GDM1 (cell line): ENCODE measurements around the gene RBFOX2.
"Not testable (repeated sequence)": the region's sequence is repeated elsewhere in the genome, so short reads cannot be mapped to it uniquely, and the experiment has no call there.

Experiments
- DNase-seq: peaks from one replicate; lab custom pipeline; 2025; lab: John Stamatoyannopoulos, UW

RBFOX2 gene

GRCh38 chr22:35769974-35770373 is 258.6 kb downstream of the RBFOX2 start:
- DNase-seq: no peak

DNA sequence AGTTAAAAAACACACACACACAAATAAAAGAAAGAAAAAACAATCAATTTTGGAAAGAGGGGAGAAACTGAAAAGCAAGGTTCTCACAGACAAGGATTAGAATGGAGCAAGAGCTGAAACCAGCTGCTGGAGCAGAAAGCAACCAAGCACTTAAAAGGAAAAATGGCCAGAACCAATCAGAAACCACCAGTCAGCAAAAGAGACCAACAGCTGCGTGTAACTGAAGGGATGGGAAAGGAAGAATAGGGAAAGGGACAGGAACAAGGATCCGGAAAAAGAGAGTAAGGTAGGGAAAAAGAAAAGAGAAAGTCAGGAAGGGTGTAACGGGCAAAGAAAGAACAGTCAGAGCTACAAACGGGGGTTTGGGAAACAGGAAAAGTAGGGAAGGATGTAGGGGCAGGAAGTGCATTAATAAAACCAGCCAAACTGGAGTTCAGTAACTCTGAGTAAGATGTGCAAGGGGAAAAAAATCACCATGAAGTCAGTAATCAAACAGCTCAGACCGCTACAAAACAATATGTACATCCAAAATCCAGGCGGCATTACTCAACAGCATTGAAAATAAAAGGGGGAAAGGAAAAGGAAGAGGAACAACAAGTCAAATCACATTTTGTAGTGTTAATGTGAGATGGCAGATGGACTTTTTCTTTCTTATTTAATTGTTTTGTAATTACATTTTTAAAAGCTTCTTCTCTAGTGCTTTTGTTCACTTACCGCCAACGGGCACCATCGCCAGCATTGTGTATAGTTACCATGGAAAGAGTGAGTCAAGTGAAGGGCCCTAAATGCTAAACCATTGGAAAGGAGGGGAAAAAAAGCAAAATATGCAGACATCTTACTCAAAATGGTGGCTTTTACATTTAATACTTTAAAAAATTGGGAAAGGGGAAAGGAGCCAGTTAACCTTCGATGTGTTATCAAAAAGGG is 261.7 kb downstream of the RBFOX2 start:
- no peak for DNase-seq

DNA sequence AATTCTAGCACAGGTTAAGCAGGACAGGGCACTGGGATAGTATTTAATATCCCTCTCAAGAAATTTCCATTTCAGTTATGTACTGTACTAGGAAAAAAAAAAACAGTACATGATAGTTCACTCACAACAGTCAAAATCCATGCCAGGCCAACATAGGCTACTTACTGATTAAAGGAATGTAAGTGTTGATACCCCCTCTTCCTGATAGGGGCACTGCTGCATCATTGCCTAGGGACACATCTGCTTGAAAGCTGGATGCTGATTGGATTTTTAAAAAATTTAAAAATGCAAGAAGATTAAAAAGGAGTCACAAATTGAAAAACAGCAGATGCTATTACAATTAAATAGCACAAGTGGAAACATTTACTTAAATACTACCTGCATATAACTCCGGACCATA is 267.6 kb downstream of the RBFOX2 start:
- DNase-seq: no peak

- DNase-seq: no peak
Measured at GRCh38 chr22:35758394-35758793, 270.2 kb downstream of the RBFOX2 start.

DNA sequence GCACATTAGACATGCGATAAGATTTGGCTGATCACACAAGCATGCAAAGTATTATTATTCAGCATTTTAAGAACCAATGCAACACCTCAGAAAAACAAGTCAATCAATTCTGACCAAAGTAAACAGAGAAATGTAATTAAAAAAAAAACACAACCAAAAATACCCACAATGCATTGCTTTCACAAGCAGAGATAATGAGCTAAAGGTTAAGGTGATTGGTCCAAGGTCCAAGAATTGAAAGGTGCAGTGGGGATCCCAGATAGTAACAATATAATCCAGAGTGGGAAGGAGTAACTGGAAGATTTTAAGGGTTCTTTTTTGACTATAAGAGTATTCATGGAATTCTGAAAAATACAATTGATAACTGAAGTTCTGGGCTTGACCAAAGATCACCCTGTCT is 271.9 kb downstream of the RBFOX2 start:
- DNase-seq: no peak

DNA sequence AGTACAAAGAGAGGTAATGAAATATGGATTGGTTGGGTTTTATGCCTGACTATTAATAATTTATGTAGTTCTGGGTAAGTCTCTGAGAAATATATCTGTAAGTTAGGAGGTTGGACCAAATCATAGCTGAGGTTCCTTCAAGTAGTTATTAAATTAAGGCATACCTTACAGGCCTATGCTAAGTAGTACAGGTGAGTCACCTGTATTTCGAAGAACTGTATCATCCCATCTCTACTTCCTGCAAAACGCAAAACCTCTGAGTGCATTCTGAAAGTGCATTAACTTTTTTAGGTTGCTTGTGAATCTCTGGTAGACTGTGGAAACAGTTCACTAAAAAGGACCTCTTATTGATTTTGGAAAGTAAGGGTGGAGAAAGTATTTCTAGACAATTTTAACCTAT is 273.9 kb downstream of the RBFOX2 start:
- no peak for DNase-seq

DNA sequence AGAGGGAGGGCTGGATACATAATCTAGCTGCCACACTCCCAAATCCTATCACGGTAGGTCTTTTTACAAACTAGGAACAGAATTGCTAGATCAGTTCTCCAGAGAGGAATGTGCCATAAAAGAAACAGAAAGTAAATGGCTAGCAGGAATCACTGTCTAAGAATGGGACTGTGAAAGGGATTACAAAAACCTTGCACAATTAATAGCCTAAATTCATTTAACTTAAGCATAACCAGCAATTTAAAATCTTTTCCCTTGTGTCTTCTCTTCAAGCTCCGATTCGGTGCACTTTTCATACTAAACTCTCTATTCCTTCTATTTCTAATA is 275.8 kb downstream of the RBFOX2 start:
- DNase-seq: no peak

GRCh38 chr22:35752006-35752862 is 276.4 kb downstream of the RBFOX2 start:
- DNase-seq: no peak

- no peak for DNase-seq
Measured at GRCh38 chr22:35749808-35750207, 278.8 kb downstream of the RBFOX2 start.

DNA sequence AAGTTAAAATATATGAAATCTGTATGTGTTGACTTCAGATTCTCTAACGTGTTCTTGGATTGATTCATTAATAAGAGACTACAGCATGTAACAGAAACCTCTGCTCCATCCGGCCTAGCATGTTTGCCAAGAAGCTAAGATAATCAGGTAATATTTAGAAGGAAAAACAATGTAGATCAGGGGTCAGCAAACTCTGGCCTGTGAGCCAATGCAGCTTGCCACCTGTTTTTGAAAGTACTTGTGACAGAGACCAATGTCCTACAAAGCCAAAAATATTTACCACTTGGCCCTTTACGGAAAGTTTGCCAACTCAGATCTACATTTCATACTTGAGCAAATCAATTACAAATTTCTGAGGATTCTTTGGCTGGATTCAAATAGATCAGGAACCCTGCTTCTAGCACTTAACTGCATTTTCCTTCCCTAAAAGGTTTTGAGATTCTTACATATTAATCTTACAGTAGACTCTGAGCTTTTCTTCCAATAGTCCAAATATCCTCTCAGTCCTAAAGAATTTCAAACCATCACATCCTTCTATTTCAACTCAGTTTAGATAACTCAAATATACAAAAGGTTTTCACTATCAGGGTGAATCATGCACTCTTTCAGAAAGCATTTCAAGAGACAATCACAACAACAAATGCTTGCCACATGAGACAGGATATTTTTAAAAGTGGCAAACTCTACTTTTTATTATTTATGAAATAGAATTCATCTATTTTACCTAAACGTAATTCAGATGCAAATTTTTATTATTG is 281.5 kb downstream of the RBFOX2 start:
- no peak for DNase-seq

GRCh38 chr22:35746248-35746647 is 282.4 kb downstream of the RBFOX2 start:
- DNase-seq: no peak

DNA sequence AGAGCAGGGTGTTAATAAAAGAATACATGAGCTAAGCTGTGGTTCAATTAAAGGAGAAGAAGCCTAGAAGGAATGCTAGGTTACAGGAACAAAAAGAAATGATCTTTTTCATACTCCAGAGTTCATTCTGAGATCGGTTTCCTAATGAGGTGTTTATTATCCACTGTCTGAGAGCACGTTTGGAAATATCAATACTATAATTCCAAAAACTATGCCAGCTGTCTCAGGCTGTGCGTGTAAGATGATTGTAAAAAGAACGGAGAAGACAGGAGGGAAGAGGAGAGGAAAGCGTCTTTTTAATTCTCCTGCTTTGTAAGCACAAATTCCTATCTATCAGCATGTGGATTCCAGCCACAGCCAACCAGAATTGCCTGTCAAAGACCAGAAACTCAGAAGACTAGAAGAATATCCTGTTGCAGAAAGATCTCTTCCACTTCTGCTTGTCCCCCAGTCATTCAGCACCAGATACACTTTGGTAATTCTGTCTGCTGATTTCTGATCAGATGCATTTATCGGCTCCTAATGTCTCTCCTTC is 285.2 kb downstream of the RBFOX2 start:
- no peak for DNase-seq

DNA sequence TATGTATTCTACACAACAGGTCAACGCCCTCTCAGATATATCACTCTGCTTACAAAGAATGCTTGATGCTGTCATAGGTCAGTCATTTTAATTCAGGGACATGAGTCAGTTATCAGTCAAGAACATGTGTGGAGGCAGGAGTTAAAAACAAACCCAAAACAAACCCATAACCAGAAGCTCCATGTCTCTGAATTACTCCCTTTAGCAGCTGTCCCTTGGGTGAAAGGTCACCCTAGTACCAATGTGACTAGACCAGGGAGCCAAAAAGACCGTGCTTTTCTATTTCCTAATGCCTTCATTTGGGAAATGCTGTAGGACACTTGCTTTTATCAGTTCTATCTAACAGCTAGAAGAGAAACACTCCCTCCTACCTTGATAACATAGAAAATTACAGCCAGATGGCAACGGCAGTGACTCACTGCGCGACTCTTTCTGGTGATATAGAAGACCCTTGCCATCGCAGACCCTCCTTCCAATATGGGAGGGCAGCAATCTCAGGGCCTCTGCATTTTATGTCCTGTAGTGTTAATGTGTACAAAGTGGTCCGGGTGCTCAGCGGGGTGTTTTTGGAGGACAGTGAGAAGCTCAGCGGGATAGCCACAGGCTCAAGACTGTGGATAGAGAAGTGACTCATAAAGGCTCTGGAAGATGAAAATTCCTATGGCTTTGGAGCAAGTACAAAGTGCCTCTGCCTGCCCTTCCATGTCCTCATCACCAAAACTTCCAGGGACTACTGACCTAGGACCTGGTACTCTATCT is 286.1 kb downstream of the RBFOX2 start:
- no peak for DNase-seq

DNA sequence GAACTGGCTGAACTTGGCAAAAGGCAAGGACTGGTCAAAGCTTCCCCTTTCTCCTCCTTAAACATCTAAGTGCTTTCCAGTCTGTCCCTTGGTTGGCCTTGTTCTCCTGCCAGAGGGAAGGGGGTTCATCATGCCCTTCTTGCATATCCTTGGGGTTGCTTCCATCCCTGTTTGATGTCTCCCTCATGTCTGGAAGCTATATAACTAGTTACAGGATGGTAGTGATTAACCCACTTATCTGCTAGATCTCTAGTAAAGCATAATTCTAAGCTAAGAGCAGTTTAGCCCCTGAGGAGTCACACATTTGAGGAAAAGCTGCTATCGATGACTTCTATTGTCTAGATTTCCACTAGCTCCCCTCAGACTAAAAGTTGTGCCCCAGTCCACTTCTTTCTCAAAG is 288.0 kb downstream of the RBFOX2 start:
- DNase-seq: no peak

DNA sequence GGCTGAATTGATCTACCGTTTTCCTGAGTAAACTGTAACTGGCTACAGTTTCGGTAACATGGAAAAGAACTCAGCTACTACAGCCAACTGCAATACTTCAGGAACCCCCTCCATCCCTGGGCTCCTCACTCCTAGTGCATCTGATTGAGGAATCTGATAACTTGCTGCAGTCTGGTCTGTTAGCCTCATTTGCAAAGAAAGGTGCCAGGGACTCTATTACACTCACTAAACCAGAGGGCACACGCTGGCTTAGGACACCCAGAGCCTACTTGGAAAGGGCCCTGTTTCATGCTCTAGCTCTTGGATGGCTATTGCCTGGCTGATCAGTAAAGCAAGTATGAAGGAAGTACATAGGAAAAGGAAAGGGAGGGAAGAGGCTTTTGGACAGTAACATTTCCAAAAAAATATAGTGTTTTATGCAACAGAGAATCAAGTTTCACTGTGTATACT is 288.7 kb downstream of the RBFOX2 start:
- DNase-seq: no peak

GRCh38 chr22:35739076-35739930 is 289.3 kb downstream of the RBFOX2 start:
- no peak for DNase-seq

GRCh38 chr22:35737886-35738285 is 290.7 kb downstream of the RBFOX2 start:
- DNase-seq: not testable (repeated sequence)

DNA sequence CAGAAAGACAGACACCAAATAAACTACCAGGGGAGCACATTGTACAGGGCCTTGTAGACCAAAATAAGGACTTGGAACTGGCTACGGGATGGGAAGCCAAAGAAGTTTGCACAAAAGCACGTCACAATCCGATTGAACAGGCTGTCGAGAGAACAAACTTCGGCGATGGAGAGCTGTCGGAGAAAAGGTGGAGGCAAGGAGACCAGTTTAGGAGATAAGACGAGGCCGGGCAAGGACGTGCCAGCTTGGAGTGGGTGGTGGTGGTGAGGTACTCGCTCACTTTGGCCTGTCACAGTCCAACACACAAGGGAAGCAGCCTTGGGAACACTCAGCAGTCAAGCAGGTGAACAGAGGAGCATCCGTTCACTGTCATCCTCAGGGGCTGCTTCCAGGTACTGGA is 291.9 kb downstream of the RBFOX2 start:
- DNase-seq: no peak

DNA sequence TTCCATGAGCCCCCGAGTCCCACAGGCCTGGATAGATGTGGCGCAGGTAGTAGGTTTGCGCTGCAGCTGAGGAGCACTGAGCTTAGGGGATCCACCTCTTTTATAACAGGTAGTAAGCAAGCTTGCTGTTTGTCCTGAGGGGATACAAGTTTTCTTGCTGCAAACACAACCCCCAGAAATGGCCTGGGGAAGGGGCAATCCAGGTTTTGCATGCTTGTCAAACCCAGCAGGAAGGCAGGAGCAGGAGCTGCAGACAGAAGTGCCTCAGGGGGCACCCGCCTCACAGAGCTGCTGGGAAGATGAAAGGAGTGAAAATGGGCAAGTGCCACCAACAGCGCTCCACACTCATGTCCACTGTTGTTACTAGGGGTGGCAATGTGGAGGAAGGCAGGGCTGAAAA is 292.5 kb downstream of the RBFOX2 start:
- no peak for DNase-seq

GRCh38 chr22:35735542-35735941 is 293.1 kb downstream of the RBFOX2 start:
- DNase-seq: no peak

- no peak for DNase-seq
Measured at GRCh38 chr22:35734517-35734827, 294.2 kb downstream of the RBFOX2 start.
